Esophagus muscularis mucosa (tissue), 4 donors: ENCODE measurements around the gene SEMA3G. TPM values are rescaled to one million over a fixed set of nuclear protein-coding genes. Genes with fewer than 3 reads are reported as not detected.

ENCODE experiments used
- DNase-seq: peaks from one replicate; pipeline ENCODE4 v3.0.0-alpha.2; 2017; ENCODE audit errors: extremely low spot score
- H3K27ac ChIP-seq, 4 donors: fragments of 200-600 bp; sonication (generic); replicated peaks in 1 of 4; 1 replicate in 3 of 4; 2 replicates in 1 of 4; pipeline ENCODE4 v1.5.1; 2016 to 2019; ENCODE audit warnings: mild to moderate bottlenecking in 1 of 4
- H3K27me3 ChIP-seq, 4 donors: fragments of 200-600 bp; sonication (generic); one replicate each; pipeline versions ENCODE4 v1.5.1 to v1.6.0; 2016 to 2019
- H3K36me3 ChIP-seq, 4 donors: fragments of 200-600 bp; sonication (generic); one replicate each; pipeline ENCODE4 v1.5.1; 2016 to 2019
- H3K4me1 ChIP-seq, 4 donors: fragments of 200-600 bp; sonication (generic); one replicate each; pipeline ENCODE4 v1.5.1; 2016 to 2019
- H3K4me3 ChIP-seq, 4 donors: fragments of 200-600 bp; sonication (generic); 1 replicate in 2 of 4; 2 replicates in 2 of 4; pipeline ENCODE4 v1.5.1; 2016 to 2019; ENCODE audit warnings: mild to moderate bottlenecking in 4 of 4, moderate library complexity in 1 of 4
- H3K9me3 ChIP-seq, 4 donors: fragments of 200-600 bp; sonication (generic); 1 replicate in 3 of 4; 2 replicates in 1 of 4; pipeline ENCODE4 v1.5.1; 2016 to 2019
- CTCF ChIP-seq, 3 experiments: fragments of 200-600 bp in 2 of 3; fragments of 450-650 bp in 1 of 3; sonication (generic) in 2 of 3; IDR thresholded peaks; one replicate each; pipeline ENCODE4 v1.5.1; 2017 to 2019; ENCODE audit warnings: antibody characterized with exemption in 3 of 3, mild to moderate bottlenecking in 2 of 3, moderate library complexity in 1 of 3
- EP300 ChIP-seq: sonication (generic); formaldehyde crosslinking; IDR thresholded peaks from one replicate; pipeline ENCODE4 v1.6.1; 2017; ENCODE audit warnings: antibody characterized with exemption
- POLR2A ChIP-seq: fragments of 450-650 bp; IDR thresholded peaks from one replicate; pipeline ENCODE4 v1.6.1; 2017; ENCODE audit warnings: antibody characterized with exemption, moderate library complexity, mild to moderate bottlenecking, low read depth
- POLR2AphosphoS5 ChIP-seq, 2 donors: sonication (generic); formaldehyde crosslinking; IDR thresholded peaks; one replicate each; pipeline ENCODE4 v1.6.1; 2017; ENCODE audit warnings: antibody characterized with exemption in 2 of 2
- WGBS: methylation state at CpG from one replicate; pipeline ENCODE4 v1.1.5; 2018; 5-methylcytosine and 5-hydroxymethylcytosine counted together
- intact Hi-C: fragments of 100-400 bp; cut with DNase I; formaldehyde crosslinking; loops from one replicate; pipeline ENCODE4 v1.15.1; 2023
- total RNA-seq, 4 donors: library from RNA; depleted of rRNA; stranded (reverse); fragments of >200 nt; gene quantifications; one replicate each; pipeline versions ENCODE4 v1.1.0 to v1.2.1, GENCODE V29; 2016

SEMA3G gene
- total RNA-seq, 4 donors from 2014 or later: 7.1 to 39.2 (median 22.2) TPM

GRCh38 chr3:52383446-52383845, 61.5 kb downstream of the SEMA3G start:
- no peaks in the 10 kb centered on the region for H3K9me3 ChIP-seq
- no peak for DNase-seq
- H3K4me1 ChIP-seq: no peaks in the 10 kb centered on the region
- WGBS: 94% methylated on average over 9 of the region's 14 CpGs
- TF ChIP-seq POLR2A (no peak), CTCF (IDR thresholded peaks at IDR 0.05) (no peak), POLR2AphosphoS5 (IDR thresholded peaks at IDR 0.05) (no peak), EP300 (no peak)
- intact Hi-C loops: no loop called here
- H3K27ac ChIP-seq: no peak overlapping the region
- H3K4me3 ChIP-seq: no peak overlapping the region
- H3K27me3 ChIP-seq: no peaks in the 10 kb centered on the region
- peaks cover 0 to 25% (median 12%) of the 10 kb centered on the region in 4 donors for H3K36me3 ChIP-seq

Other genes starting within 250 kb of the SEMA3G start
- gene ALAS1, start 246.9 kb downstream of the SEMA3G start, total RNA-seq: 10 to 100 TPM; 31.1 to 50.5 (median 38.9) TPM
- gene TLR9, start 219.5 kb downstream of the SEMA3G start, total RNA-seq: under 1 TPM in 3 of 4 donors, not detected in 1; 0.13 to 0.69 (median 0.17) TPM
- 10 to 100 TPM; 66.4 to 89.5 (median 79.9) TPM for gene TWF2, start 205.9 kb downstream of the SEMA3G start, total RNA-seq
- gene PPM1M, start 199.3 kb downstream of the SEMA3G start, total RNA-seq: 10 to 100 TPM; 24.1 to 35.7 (median 32.4) TPM
- gene WDR82, start 166.5 kb downstream of the SEMA3G start, total RNA-seq: 100 to 1,000 TPM in 1 of 4 donors, 10 to 100 TPM in 3; 62.6 to 101 (median 80.9) TPM
- gene GLYCTK, start 157.3 kb downstream of the SEMA3G start, total RNA-seq: 1 to 10 TPM; 4.1 to 5.3 (median 4.8) TPM
- gene DNAH1, start 128.8 kb downstream of the SEMA3G start, total RNA-seq: 1 to 10 TPM; 3.4 to 5.4 (median 3.6) TPM
- gene BAP1, start 35.1 kb downstream of the SEMA3G start, total RNA-seq: 10 to 100 TPM; 51.5 to 82.9 (median 72.7) TPM
- 10 to 100 TPM in 1 of 4 donors, 1 to 10 TPM in 3; 7.0 to 22.0 (median 8.2) TPM for gene PHF7, start 34.4 kb downstream of the SEMA3G start, total RNA-seq
- 1 to 10 TPM in 3 of 4 donors, not detected in 1; 1.2 to 7.1 (median 4.0) TPM for gene TNNC1, start 8.9 kb upstream of the SEMA3G start, total RNA-seq
- 100 to 1,000 TPM in 2 of 4 donors, 10 to 100 TPM in 2; 71.9 to 110 (median 88.0) TPM for gene NISCH, start 10.5 kb upstream of the SEMA3G start, total RNA-seq
- gene STAB1, start 50.2 kb upstream of the SEMA3G start, total RNA-seq: 100 to 1,000 TPM; 101 to 127 (median 118) TPM
- 10 to 100 TPM; 58.0 to 87.4 (median 72.9) TPM for gene NT5DC2, start 88.8 kb upstream of the SEMA3G start, total RNA-seq
- gene UQCC5, start 91.5 kb upstream of the SEMA3G start, total RNA-seq: 10 to 100 TPM in 1 of 4 donors, 1 to 10 TPM in 3; 1.3 to 60.6 (median 7.0) TPM
- 10 to 100 TPM; 79.4 to 99.3 (median 82.8) TPM for gene PBRM1, start 240.8 kb upstream of the SEMA3G start, total RNA-seq
- 10 to 100 TPM; 28.4 to 71.1 (median 29.3) TPM for gene GNL3, start 240.9 kb upstream of the SEMA3G start, total RNA-seq